Psoas muscle (tissue), 8 donors: ENCODE results near the gene SLC39A1. TPM values are rescaled to one million over a fixed set of nuclear protein-coding genes. Genes with fewer than 3 reads are reported as not detected.

ENCODE experiments used
- ATAC-seq, 4 donors: fragments of 200-7000 bp; cut with Tn5 transposase; one replicate each; pipeline ENCODE4 v1.9.1; 2020; ENCODE audit warnings: moderate library complexity in 3 of 4, mild to moderate bottlenecking in 2 of 4
- DNase-seq, 2 donors: peaks; one replicate each; pipeline ENCODE4 v3.0.0-alpha.2; 2020
- H3K27ac ChIP-seq: fragments of 200-600 bp; one replicate; pipeline ENCODE4 v1.8.0; 2022
- H3K27me3 ChIP-seq, 3 donors: fragments of 200-600 bp in 1 of 3; one replicate each; pipeline versions ENCODE4 v1.6.1 to v1.8.0; 2013 to 2022; ENCODE audit warnings: low read length in 2 of 3, mild to moderate bottlenecking in 2 of 3, moderate library complexity in 1 of 3; ENCODE audit not compliant: insufficient read depth in 3 of 3
- H3K36me3 ChIP-seq, 2 donors: fragments of 200-600 bp in 1 of 2; one replicate each; pipeline versions ENCODE4 v1.6.1 to v1.8.0; 2013 to 2022; ENCODE audit warnings: low read depth in 1 of 2, mild to moderate bottlenecking in 1 of 2, moderate library complexity in 1 of 2; ENCODE audit not compliant: insufficient read depth in 1 of 2
- H3K4me1 ChIP-seq: fragments of 200-600 bp; one replicate; pipeline ENCODE4 v1.8.0; 2022
- H3K4me3 ChIP-seq: fragments of 200-600 bp; one replicate; pipeline ENCODE4 v1.8.0; 2022; ENCODE audit warnings: mild to moderate bottlenecking
- H3K9me3 ChIP-seq: fragments of 200-600 bp; one replicate; pipeline ENCODE4 v1.8.0; 2022
- CTCF ChIP-seq: fragments of 200-600 bp; IDR thresholded peaks from one replicate; pipeline ENCODE4 v1.8.0; 2022; ENCODE audit warnings: antibody characterized with exemption
- WGBS, 3 donors: extraction: QIAGEN DNeasy Blood & Tissue Kit; methylation state at CpG; one replicate each; pipeline versions ENCODE4 v1.1.6 to v1.1.7; 2013; 5-methylcytosine and 5-hydroxymethylcytosine counted together
- intact Hi-C, 2 donors: fragments of 100-400 bp; cut with DNase I; formaldehyde crosslinking; loops; one replicate each; pipeline versions ENCODE4 v1.11.0 to v1.14.2; 2022
- polyA plus RNA-seq, 3 donors: library from polyadenylated mRNA; stranded (reverse); fragments of 200-250 nt; gene quantifications; one replicate each; pipeline ENCODE4 v1.2.3, GENCODE V29; 2013
- total RNA-seq, 4 donors: library from RNA; stranded (reverse); fragmentation: NEBNext Ultra II Directional in 2 of 4; extraction: Animal tissue kit (Norgen Biotek cat#: 25700) in 2 of 4; gene quantifications; one replicate each; pipeline versions ENCODE4 v1.2.1 to v1.2.4, GENCODE V29; 2021 to 2023
- donor health status: healthy with polysubstance abuse.
- donor health status: DM: no; HTN: no; CAD: no; lungs with moderate emphysema.
- donor health status: Bipolar disorder and iron deficiency.
- donor health status: healthy.
- donor health status: DM: yes; HTN: yes; CAD: no.
- donor health status: DM: no; HTN: no; CAD: no.
- donor health status: DM: no; HTN: no; CAD: no.
- donor health status: DM: yes; HTN: yes; CAD: no.

The SLC39A1 gene
- total and polyA plus RNA-seq, 7 donors = 21.9 to 85.3 (median 46.7) TPM

GRCh38 chr1:153946622-153947241 is 16.6 kb downstream of the SLC39A1 start, which contains the start of gene DENND4B:
TSS of gene DENND4B (minus strand) at chr1:153946718. CDS start at chr1:153944374, 2,344 bp downstream.
- ATAC-seq = peak; percentile 84 to 85 (median 84)
- H3K36me3 ChIP-seq = peaks cover 8 to 60% of the 10 kb centered on the region in 2 donors
- whole genome bisulfite sequencing, 3 donors = 9 to 20% (median 15%) methylated on average over 13 to 28 of the region's 28 CpGs
- peak; percentile 88 to 93 for DNase-seq
- intact Hi-C loops = loop anchor here (1.0 to 10.0 kb wide), 4 partner anchors 41 to 272 kb away; partner anchors contain the start of genes ILF2 (in 1 of the 2), NPR1 (in 1 of the 2) and RAB13 (in 1 of the 2)
- peaks cover 24% of the 10 kb centered on the region for H3K4me1 ChIP-seq
- no peaks in the 10 kb centered on the region for H3K27me3 ChIP-seq
- peak; percentile 93 for TF ChIP-seq CTCF
- peak within 1 kb of the TSS; percentile 99 for H3K4me3 ChIP-seq
- H3K9me3 ChIP-seq = no peaks in the 10 kb centered on the region
- H3K27ac ChIP-seq = peak within 1 kb of the TSS; percentile 94

GRCh38 chr1:153945795-153946621 is 17.3 kb downstream of the SLC39A1 start:
- Histone ChIP-seq H3K4me1 (peaks cover 24% of the 10 kb centered on the region), H3K36me3 (peaks cover 8 to 59% of the 10 kb centered on the region in 2 donors), H3K27me3 (no peaks in the 10 kb centered on the region), H3K9me3 (no peaks in the 10 kb centered on the region), H3K4me3 (peak overlapping the region; percentile 99), H3K27ac (peak overlapping the region; percentile 94)
- WGBS, 3 donors = 0% methylated on average over 14 to 95 of the region's 95 CpGs
- intact Hi-C loops = loop anchor here (1.0 to 10.0 kb wide), 4 partner anchors 41 to 271 kb away; partner anchors contain the start of genes ILF2 (in 1 of the 2), NPR1 (in 1 of the 2) and RAB13 (in 1 of the 2)
- TF ChIP-seq CTCF = no peak
- ATAC-seq (peak; percentile 70 to 79 (median 76)), DNase-seq (peak; percentile 90 to 93)

- ATAC-seq (peak; percentile 77 to 87 (median 85)), DNase-seq (peak; percentile 65 to 90)
- intact Hi-C loops = loop anchor here (5.0 to 10.0 kb wide), 3 partner anchors 42 to 270 kb away; partner anchors contain the start of genes ILF2 (in 1 of the 2), NPR1 (in 1 of the 2) and RAB13 (in 1 of the 2)
- Histone ChIP-seq H3K27ac (peak overlapping the region; percentile 94), H3K36me3 (peaks cover 6 to 59% of the 10 kb centered on the region in 2 donors), H3K9me3 (no peaks in the 10 kb centered on the region), H3K4me1 (peaks cover 24% of the 10 kb centered on the region), H3K4me3 (peak overlapping the region; percentile 99), H3K27me3 (no peaks in the 10 kb centered on the region)
- 29 to 34% (median 32%) methylated on average over 12 of the region's 12 CpGs for WGBS, 3 donors
- no peak for TF ChIP-seq CTCF
These were observed 18.1 kb downstream of the SLC39A1 start for GRCh38 chr1:153945131-153945794.

GRCh38 chr1:153944827-153945117 is 18.6 kb downstream of the SLC39A1 start:
- no peak for TF ChIP-seq CTCF
- H3K27ac ChIP-seq = peak overlapping the region; percentile 94
- H3K4me1 ChIP-seq = peaks cover 24% of the 10 kb centered on the region
- no peak for ATAC-seq
- H3K9me3 ChIP-seq = no peaks in the 10 kb centered on the region
- intact Hi-C loops = loop anchor here (5.0 to 10.0 kb wide), 3 partner anchors 43 to 270 kb away; partner anchors contain the start of genes ILF2 (in 1 of the 2), NPR1 (in 1 of the 2) and RAB13 (in 1 of the 2)
- H3K27me3 ChIP-seq = no peaks in the 10 kb centered on the region
- peak overlapping the region; percentile 99 for H3K4me3 ChIP-seq
- WGBS, 3 donors = 65 to 74% (median 67%) methylated on average over 3 of the region's 3 CpGs
- DNase-seq = no peak
- peaks cover 10 to 59% of the 10 kb centered on the region in 2 donors for H3K36me3 ChIP-seq
